HG03565 (cell line): ENCODE measurements around the gene SRL.

Source experiments
- ATAC-seq: cut with Tn5 transposase; IDR thresholded peaks from one replicate; pipeline ENCODE4 v1.9.1; 2021; ENCODE audit warnings: mild to moderate bottlenecking, moderate library complexity; ENCODE audit not compliant: unreplicated experiment

The SRL gene

GRCh38 chr16:4241928-4242283, at the start of gene SRL:
Gene SRL, minus strand, starts transcription at chr16:4242080. Its CDS starts 13 bp downstream, at chr16:4242067.
- no peak for ATAC-seq

GRCh38 chr16:4290236-4290830, 48.5 kb upstream of the SRL start:
- ATAC-seq, result no peak

- no peak for ATAC-seq
These were observed 46.5 kb upstream of the SRL start for GRCh38 chr16:4288148-4288921.

- ATAC-seq, result no peak
These were observed 43.3 kb upstream of the SRL start for GRCh38 chr16:4285167-4285566.

- no peak for ATAC-seq
These were observed 42.1 kb upstream of the SRL start for GRCh38 chr16:4283939-4284338.

GRCh38 chr16:4283441-4283840, 41.6 kb upstream of the SRL start:
- no peak for ATAC-seq

GRCh38 chr16:4280625-4281024, 38.7 kb upstream of the SRL start:
- ATAC-seq, result no peak

- no peak for ATAC-seq
These were observed 36.2 kb upstream of the SRL start for GRCh38 chr16:4277987-4278513.

- no peak for ATAC-seq
These were observed 34.0 kb upstream of the SRL start for GRCh38 chr16:4275861-4276260.

GRCh38 chr16:4273858-4274311, 32.0 kb upstream of the SRL start:
- ATAC-seq, result no peak

- no peak for ATAC-seq
These were observed 30.5 kb upstream of the SRL start for GRCh38 chr16:4272114-4272956.

GRCh38 chr16:4271176-4272113, 29.6 kb upstream of the SRL start:
- peak; percentile 53 for ATAC-seq

GRCh38 chr16:4270595-4270994, 28.7 kb upstream of the SRL start:
- no peak for ATAC-seq

GRCh38 chr16:4270091-4270490, 28.2 kb upstream of the SRL start:
- no peak for ATAC-seq

GRCh38 chr16:4266372-4266771, 24.5 kb upstream of the SRL start:
- no peak for ATAC-seq

- ATAC-seq, result no peak
These were observed 23.8 kb upstream of the SRL start for GRCh38 chr16:4265676-4266075.

GRCh38 chr16:4264546-4264945, 22.7 kb upstream of the SRL start:
- no peak for ATAC-seq

- no peak for ATAC-seq
These were observed 21.9 kb upstream of the SRL start for GRCh38 chr16:4263504-4264436.

- no peak for ATAC-seq
These were observed 20.5 kb upstream of the SRL start for GRCh38 chr16:4262303-4262835.
